Mesendoderm (in vitro differentiated cells): ENCODE results near the gene MIA.

ENCODE experiments used
- DNase-seq: peaks from one replicate; pipeline ENCODE4 v3.0.0; 2013
- H2AK5ac ChIP-seq: 2 replicates; pipeline ENCODE4 v1.6.1; 2013; ENCODE audit warnings: low read length, inconsistent platforms
- H2BK120ac ChIP-seq: 2 replicates; pipeline ENCODE4 v1.6.1; 2013; ENCODE audit warnings: low read depth, mild to moderate bottlenecking, low read length, moderate library complexity, mixed read lengths
- H2BK15ac ChIP-seq: replicated peaks from 2 replicates; pipeline ENCODE4 v1.6.1; 2013; ENCODE audit warnings: low read depth, mild to moderate bottlenecking, moderate library complexity
- H2BK5ac ChIP-seq: 2 replicates; pipeline ENCODE4 v1.6.1; 2013; ENCODE audit warnings: low read length, inconsistent platforms
- H3K18ac ChIP-seq: 2 replicates; pipeline ENCODE4 v1.6.1; 2013; ENCODE audit warnings: mild to moderate bottlenecking, low read length, mixed read lengths
- H3K23ac ChIP-seq: one replicate; pipeline ENCODE4 v1.6.1; 2013; ENCODE audit warnings: low read length
- H3K27ac ChIP-seq: 2 replicates; pipeline ENCODE4 v1.5.1; 2013; ENCODE audit warnings: low read depth, mild to moderate bottlenecking, inconsistent platforms, low read length, moderate library complexity
- H3K27me3 ChIP-seq: 2 replicates; pipeline ENCODE4 v1.6.1; 2013; ENCODE audit warnings: low read length, control low read depth, mild to moderate bottlenecking, inconsistent platforms; ENCODE audit not compliant: insufficient read depth, poor library complexity
- H3K36me3 ChIP-seq: 2 replicates; pipeline ENCODE4 v1.6.1; 2013; ENCODE audit warnings: low read length, inconsistent platforms; ENCODE audit not compliant: control insufficient read depth, insufficient read depth
- H3K4ac ChIP-seq: one replicate; pipeline ENCODE4 v1.6.1; 2013; ENCODE audit warnings: low read depth, mild to moderate bottlenecking, low read length, moderate library complexity
- H3K4me1 ChIP-seq: 2 replicates; pipeline ENCODE4 v1.6.1; 2013; ENCODE audit warnings: low read depth, low read length, inconsistent platforms; ENCODE audit not compliant: control insufficient read depth
- H3K4me2 ChIP-seq: 2 replicates; pipeline ENCODE4 v1.6.1; 2013; ENCODE audit warnings: low read length
- H3K4me3 ChIP-seq: 2 replicates; pipeline ENCODE4 v1.5.1; 2013; ENCODE audit warnings: mild to moderate bottlenecking, low read length
- H3K56ac ChIP-seq: one replicate; pipeline ENCODE4 v1.6.1; 2013; ENCODE audit warnings: low read length
- H3K79me1 ChIP-seq: 2 replicates; pipeline ENCODE4 v1.6.1; 2013; ENCODE audit warnings: low read length, inconsistent platforms
- H3K79me2 ChIP-seq: 2 replicates; pipeline ENCODE4 v1.6.1; 2013; ENCODE audit warnings: mild to moderate bottlenecking, low read length; ENCODE audit not compliant: control insufficient read depth, insufficient read depth
- H3K9ac ChIP-seq: 2 replicates; pipeline ENCODE4 v1.6.1; 2013; ENCODE audit warnings: low read length, inconsistent platforms
- H4K5ac ChIP-seq: one replicate; pipeline ENCODE4 v1.6.1; 2013; ENCODE audit warnings: low read length
- H4K8ac ChIP-seq: one replicate; pipeline ENCODE4 v1.6.1; 2013; ENCODE audit warnings: low read depth, mild to moderate bottlenecking, control low read depth, low read length, moderate library complexity
- WGBS: extraction: QIAGEN DNeasy Blood & Tissue Kit; methylation state at CpG from one replicate; pipeline ENCODE4 v1.1.7; 2013; ENCODE audit warnings: low lambda C conversion rate, missing lambda C conversion rate; ENCODE audit not compliant: insufficient coverage; ENCODE audit errors: extremely low coverage; 5-methylcytosine and 5-hydroxymethylcytosine counted together

Gene MIA

GRCh38 chr19:40752257-40752781 lies 23.0 kb upstream of the MIA start:
- Histone ChIP-seq H4K8ac (no peak overlapping the region), H3K27me3 (no peaks in the 10 kb centered on the region), H4K5ac (no peak overlapping the region), H3K18ac (no peak overlapping the region), H3K79me2 (peaks cover 58% of the 10 kb centered on the region), H2BK5ac (no peak overlapping the region), H3K23ac (no peak overlapping the region), H3K27ac (no peak overlapping the region), H3K4ac (no peak overlapping the region), H3K9ac (peak overlapping the region; percentile 81), H3K4me1 (peaks cover 8% of the 10 kb centered on the region), H3K4me2 (peak overlapping the region; percentile 67), H2BK120ac (no peak overlapping the region), H2AK5ac (no peak overlapping the region), H2BK15ac (no peak overlapping the region), H3K56ac (peak overlapping the region; percentile 90), H3K36me3 (peaks cover 5% of the 10 kb centered on the region), H3K79me1 (peaks cover 14% of the 10 kb centered on the region), H3K4me3 (peak overlapping the region; percentile 60)
- DNase-seq = no peak
- no CpG with 5 or more reads among the region's 12 CpGs for WGBS

GRCh38 chr19:40754611-40755247 lies 20.6 kb upstream of the MIA start:
- Histone ChIP-seq H2BK120ac (no peak overlapping the region), H3K4me3 (no peak overlapping the region), H3K4me2 (peak overlapping the region; percentile 43), H3K18ac (no peak overlapping the region), H4K8ac (no peak overlapping the region), H3K79me1 (peaks cover 15% of the 10 kb centered on the region), H3K36me3 (peaks cover 13% of the 10 kb centered on the region), H3K4ac (no peak overlapping the region), H4K5ac (no peak overlapping the region), H3K79me2 (peaks cover 63% of the 10 kb centered on the region), H3K27ac (no peak overlapping the region), H3K56ac (peak overlapping the region; percentile 58), H3K27me3 (no peaks in the 10 kb centered on the region), H3K4me1 (peaks cover 6% of the 10 kb centered on the region), H2BK15ac (no peak overlapping the region), H2AK5ac (no peak overlapping the region), H3K23ac (no peak overlapping the region), H3K9ac (peak overlapping the region; percentile 27), H2BK5ac (no peak overlapping the region)
- WGBS = no CpG with 5 or more reads among the region's 9 CpGs
- DNase-seq = no peak

GRCh38 chr19:40755248-40755624 lies 20.1 kb upstream of the MIA start:
- Histone ChIP-seq H4K5ac (no peak overlapping the region), H3K27me3 (no peaks in the 10 kb centered on the region), H3K4me3 (no peak overlapping the region), H3K36me3 (peaks cover 16% of the 10 kb centered on the region), H3K23ac (no peak overlapping the region), H4K8ac (no peak overlapping the region), H3K79me2 (peaks cover 64% of the 10 kb centered on the region), H2BK120ac (no peak overlapping the region), H3K79me1 (peaks cover 12% of the 10 kb centered on the region), H3K18ac (no peak overlapping the region), H2AK5ac (no peak overlapping the region), H3K27ac (no peak overlapping the region), H3K56ac (no peak overlapping the region), H3K4me2 (no peak overlapping the region), H3K4ac (no peak overlapping the region), H3K4me1 (peaks cover 4% of the 10 kb centered on the region), H3K9ac (no peak overlapping the region), H2BK15ac (no peak overlapping the region), H2BK5ac (no peak overlapping the region)
- no CpG with 5 or more reads among the region's 3 CpGs for WGBS
- no peak for DNase-seq

GRCh38 chr19:40755791-40756190 lies 19.5 kb upstream of the MIA start:
- no peaks in the 10 kb centered on the region for H3K27me3 ChIP-seq
- H2AK5ac ChIP-seq = no peak overlapping the region
- no peak overlapping the region for H3K27ac ChIP-seq
- no peak overlapping the region for H3K23ac ChIP-seq
- peaks cover 4% of the 10 kb centered on the region for H3K4me1 ChIP-seq
- H3K36me3 ChIP-seq = peaks cover 18% of the 10 kb centered on the region
- H3K79me2 ChIP-seq = peaks cover 67% of the 10 kb centered on the region
- no peak overlapping the region for H3K4me2 ChIP-seq
- no peak for DNase-seq
- no peak overlapping the region for H3K4ac ChIP-seq
- H4K5ac ChIP-seq = no peak overlapping the region
- H4K8ac ChIP-seq = no peak overlapping the region
- H3K79me1 ChIP-seq = peaks cover 12% of the 10 kb centered on the region
- H2BK120ac ChIP-seq = no peak overlapping the region
- H3K9ac ChIP-seq = no peak overlapping the region
- H3K4me3 ChIP-seq = no peak overlapping the region
- WGBS = no CpG with 5 or more reads among the region's 8 CpGs
- no peak overlapping the region for H2BK15ac ChIP-seq
- H3K56ac ChIP-seq = no peak overlapping the region
- H3K18ac ChIP-seq = no peak overlapping the region
- no peak overlapping the region for H2BK5ac ChIP-seq

- Histone ChIP-seq H3K36me3 (peaks cover 18% of the 10 kb centered on the region), H2BK120ac (no peak overlapping the region), H3K4ac (no peak overlapping the region), H3K23ac (no peak overlapping the region), H3K27ac (no peak overlapping the region), H2BK15ac (no peak overlapping the region), H3K18ac (no peak overlapping the region), H3K4me2 (no peak overlapping the region), H2BK5ac (no peak overlapping the region), H2AK5ac (no peak overlapping the region), H3K27me3 (no peaks in the 10 kb centered on the region), H4K5ac (no peak overlapping the region), H3K9ac (no peak overlapping the region), H4K8ac (no peak overlapping the region), H3K56ac (no peak overlapping the region), H3K4me1 (peaks cover 4% of the 10 kb centered on the region), H3K79me2 (peaks cover 61% of the 10 kb centered on the region), H3K79me1 (peaks cover 12% of the 10 kb centered on the region), H3K4me3 (no peak overlapping the region)
- WGBS = no CpG with 5 or more reads among the region's 11 CpGs
- DNase-seq = no peak
Observed at GRCh38 chr19:40756502-40757110, 18.7 kb upstream of the MIA start.
